Measurements from ENCODE around the gene C9orf72.

C9orf72 gene

DNA sequence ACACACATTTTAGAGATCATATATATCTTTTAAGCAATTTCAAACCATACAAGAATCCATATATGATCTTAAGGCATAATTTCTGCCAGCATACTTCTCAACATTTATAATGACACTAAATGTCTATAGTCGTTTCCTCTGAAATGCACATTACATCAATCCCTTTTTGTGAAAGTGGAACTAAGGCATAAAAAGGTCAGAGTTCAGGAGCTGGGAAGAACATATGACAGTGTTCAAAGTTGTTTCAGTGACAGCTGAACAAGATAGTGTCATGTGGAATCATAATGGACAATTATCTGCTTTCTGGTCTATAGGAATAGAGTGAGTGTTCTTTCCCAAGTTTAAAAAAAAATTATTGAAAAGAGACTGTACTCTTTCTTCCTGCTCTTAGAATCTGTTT, 41.2 kb downstream of the C9orf72 start:
- TF ChIP-seq, protein P1, sequence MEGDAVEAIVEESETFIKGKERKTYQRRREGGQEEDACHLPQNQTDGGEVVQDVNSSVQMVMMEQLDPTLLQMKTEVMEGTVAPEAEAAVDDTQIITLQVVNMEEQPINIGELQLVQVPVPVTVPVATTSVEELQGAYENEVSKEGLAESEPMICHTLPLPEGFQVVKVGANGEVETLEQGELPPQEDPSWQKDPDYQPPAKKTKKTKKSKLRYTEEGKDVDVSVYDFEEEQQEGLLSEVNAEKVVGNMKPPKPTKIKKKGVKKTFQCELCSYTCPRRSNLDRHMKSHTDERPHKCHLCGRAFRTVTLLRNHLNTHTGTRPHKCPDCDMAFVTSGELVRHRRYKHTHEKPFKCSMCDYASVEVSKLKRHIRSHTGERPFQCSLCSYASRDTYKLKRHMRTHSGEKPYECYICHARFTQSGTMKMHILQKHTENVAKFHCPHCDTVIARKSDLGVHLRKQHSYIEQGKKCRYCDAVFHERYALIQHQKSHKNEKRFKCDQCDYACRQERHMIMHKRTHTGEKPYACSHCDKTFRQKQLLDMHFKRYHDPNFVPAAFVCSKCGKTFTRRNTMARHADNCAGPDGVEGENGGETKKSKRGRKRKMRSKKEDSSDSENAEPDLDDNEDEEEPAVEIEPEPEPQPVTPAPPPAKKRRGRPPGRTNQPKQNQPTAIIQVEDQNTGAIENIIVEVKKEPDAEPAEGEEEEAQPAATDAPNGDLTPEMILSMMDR (IDR thresholded peaks at IDR 0.05; ENCODE audit: control insufficient read depth, insufficient read depth, low read depth, low read length, missing control alignments), result no peak
- DNase-seq (ENCODE audit: low read depth), result no peak

DNA sequence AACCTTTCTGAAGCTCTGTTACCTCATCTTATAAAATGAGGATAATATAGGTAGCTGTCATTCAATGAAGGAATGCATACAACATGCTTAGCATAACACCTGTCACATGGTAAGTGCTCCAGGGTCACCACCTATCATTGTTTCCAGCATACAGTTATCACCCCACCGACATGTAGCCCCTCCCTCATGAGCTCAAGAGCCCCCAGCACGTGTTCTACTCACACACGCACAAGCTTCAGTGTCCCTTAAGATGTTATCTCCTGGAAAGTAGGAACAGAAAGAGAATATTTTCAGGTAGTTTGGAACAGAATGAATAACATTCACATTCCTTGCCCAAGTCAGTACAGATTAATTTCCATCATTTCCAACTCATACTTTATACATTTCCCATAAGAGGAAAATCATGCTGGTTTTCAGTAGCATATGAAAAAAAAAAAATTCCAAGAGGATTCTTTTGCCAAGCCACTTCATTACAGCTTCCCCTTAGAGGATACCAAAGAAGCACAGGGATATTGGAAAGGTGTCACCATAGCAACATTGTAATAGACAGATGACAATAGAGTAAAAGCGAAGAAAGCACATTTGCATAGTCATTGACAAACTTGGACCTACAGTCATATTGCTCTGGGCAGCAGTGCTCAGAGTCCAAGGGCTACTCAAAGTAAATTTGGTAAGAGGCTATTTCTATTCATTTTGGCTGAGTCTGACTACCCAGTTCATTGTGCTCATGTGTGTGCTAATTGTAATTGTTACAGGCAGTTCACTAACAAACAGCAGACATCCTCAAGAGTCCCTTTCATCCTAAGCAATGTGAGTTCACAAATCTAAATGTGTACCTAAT, 42.1 kb downstream of the C9orf72 start:
- no peak for DNase-seq (ENCODE audit: low read depth)
- no peak overlapping the region for H3K4me3 ChIP-seq (ENCODE audit: control insufficient read depth, low read depth, low read length)
- TF ChIP-seq, protein P1 (IDR thresholded peaks at IDR 0.05; ENCODE audit: control insufficient read depth, insufficient read depth, low read depth, low read length, missing control alignments), result no peak

More for the DNA sequence above, 41.2 kb downstream of the C9orf72 start:
- no peak overlapping the region for H3K4me3 ChIP-seq (ENCODE audit: control insufficient read depth, low read depth, low read length)

DNA sequence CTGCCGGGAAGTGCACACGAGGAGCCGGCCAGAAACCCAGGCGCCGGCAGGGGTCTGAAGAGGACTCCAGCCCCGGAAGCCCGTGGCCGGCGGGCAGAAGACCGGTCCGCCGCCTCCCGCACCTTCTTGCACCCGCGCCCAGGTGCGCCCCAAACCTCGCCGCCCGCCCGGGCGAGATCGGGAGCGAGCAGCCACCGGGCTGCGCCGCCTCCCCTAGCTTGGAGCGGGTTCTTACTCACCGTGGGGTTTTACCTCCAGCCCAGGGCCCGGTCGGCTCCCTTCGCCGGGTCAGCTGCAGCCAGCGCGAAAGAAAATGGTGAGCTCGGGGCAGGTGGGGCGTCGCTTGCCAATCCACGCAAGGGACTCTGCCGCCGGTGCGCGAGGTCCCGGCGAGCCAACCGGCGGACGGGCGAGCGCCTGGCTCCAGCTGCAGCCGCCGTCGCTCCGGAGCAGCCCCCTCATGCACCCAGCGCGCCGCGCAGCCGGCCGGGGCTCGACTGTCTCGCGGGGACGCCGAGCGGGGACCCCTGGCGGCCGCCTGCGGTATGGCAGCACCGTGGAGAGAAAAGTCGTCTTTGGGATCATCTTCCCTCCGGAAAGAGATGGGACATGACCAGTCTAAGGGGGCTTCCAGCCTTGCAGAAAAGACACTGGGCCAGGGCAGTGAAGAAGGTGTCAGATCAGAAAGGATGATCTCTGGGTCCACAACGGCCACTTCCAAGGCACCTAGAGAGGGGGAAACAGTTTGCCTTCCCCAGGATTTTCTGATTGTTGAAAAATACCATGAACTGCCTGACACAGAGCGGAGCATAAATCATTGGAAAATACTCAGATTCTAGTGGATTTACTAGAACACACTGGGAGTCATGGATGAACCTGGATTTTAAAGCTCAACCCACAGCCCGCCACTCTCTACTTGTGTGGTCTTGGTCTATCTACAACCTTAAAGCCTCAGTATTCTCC, 43.7 kb downstream of the C9orf72 start, which contains the start of gene MOB3B:
MOB3B (minus strand) TSS at position 499 of the 963 bp plus-strand sequence. CDS start 74,264 bp downstream, outside the sequence.
- DNase-seq (ENCODE audit: low read depth), result no peak
- TF ChIP-seq, protein P1 (IDR thresholded peaks at IDR 0.05; ENCODE audit: control insufficient read depth, insufficient read depth, low read depth, low read length, missing control alignments), result peak; percentile 75
- H3K4me3 ChIP-seq (ENCODE audit: control insufficient read depth, low read depth, low read length), result peak within 1 kb of the TSS; percentile 48

DNA sequence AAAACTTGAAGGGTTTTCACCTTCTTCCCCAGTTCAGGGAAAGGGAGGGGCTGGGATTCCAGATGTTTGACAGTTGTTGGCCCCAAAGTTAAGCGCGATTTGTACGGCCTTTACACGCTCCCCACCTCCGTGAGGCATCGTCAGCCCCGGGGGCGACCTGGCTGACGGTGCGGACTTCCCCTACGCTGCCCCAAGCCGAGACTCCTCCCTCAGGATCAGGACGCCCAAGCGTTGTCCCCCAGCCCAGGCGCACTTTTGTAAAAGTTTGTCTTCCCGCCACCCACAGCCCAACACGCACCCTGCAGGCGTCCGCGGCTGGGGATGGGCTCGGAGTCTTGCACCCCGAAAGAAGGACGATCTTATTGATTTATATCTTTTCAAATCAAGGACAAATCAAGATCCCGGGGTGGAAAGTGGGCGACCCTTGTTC, 44.4 kb downstream of the C9orf72 start:
- TF ChIP-seq, protein P1 (IDR thresholded peaks at IDR 0.05; ENCODE audit: control insufficient read depth, insufficient read depth, low read depth, low read length, missing control alignments), result no peak
- no peak for DNase-seq (ENCODE audit: low read depth)
- peak overlapping the region; percentile 48 for H3K4me3 ChIP-seq (ENCODE audit: control insufficient read depth, low read depth, low read length)

DNA sequence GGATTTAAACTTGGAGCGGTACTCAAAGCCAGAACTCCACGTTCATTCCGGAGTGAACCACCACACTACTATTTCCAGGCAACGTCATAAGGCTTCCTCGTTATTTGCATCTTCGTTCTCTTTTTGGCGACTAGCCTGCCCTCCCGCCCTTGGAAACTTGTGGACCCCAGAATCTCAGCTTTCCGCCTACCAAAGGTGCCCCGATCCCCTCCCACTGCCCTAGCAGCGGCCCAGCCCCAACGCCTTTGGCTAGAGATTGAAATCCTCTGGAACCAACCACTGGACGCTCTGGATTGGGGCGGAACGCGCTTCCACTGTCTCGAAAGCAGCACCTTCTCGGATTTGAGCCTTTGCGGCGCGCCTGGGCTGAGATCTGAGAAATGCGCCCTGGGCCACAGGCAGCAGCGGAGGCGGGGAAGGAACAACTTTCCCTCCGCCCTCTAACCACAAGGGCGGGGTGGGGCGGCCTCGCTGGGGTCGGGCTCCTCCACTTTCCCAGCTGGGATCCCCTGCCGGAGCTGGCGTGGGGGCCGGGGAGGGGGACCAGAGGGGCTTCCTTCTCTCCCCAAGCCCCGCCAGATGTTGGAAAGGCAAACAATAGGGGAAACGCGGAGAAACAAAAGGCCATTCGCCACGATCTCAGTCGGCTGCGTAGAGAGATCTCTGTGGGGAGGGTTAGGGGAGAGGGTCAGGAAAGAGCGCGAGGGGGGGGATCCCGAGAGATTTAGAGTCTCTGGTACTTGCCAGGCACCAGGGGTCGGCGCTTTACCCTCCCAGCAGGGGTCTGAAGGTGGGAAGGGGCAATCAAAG, 45.0 kb downstream of the C9orf72 start:
- TF ChIP-seq, protein P1 (IDR thresholded peaks at IDR 0.05; ENCODE audit: control insufficient read depth, insufficient read depth, low read depth, low read length, missing control alignments), result no peak
- H3K4me3 ChIP-seq (ENCODE audit: control insufficient read depth, low read depth, low read length), result peak overlapping the region; percentile 48
- no peak for DNase-seq (ENCODE audit: low read depth)

DNA sequence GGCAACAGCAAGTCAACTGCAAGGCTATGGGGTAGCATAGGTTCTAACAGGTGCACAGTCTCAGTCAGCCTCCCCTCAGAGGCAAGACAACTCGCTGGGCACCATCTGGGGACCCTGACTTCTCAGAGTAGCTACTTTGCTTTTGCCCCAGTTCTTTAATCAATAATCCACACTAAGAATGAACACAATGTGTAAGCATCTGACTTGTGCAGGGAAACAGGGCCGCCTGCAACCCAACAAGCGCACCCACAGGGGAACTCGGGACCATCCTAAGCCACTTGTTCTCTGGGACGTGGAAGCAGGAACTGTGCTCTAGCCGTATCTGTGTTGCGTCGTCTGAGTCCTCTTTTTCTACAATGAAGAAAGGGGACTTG, 45.6 kb downstream of the C9orf72 start:
- DNase-seq (ENCODE audit: low read depth), result no peak
- no peak overlapping the region for H3K4me3 ChIP-seq (ENCODE audit: control insufficient read depth, low read depth, low read length)

More for the DNA sequence above, 45.6 kb downstream of the C9orf72 start:
- TF ChIP-seq, protein P1 (IDR thresholded peaks at IDR 0.05; ENCODE audit: control insufficient read depth, insufficient read depth, low read depth, low read length, missing control alignments), result no peak
